H9 (cell line): ENCODE measurements around the gene ZDHHC15. TPM values are rescaled to one million over a fixed set of nuclear protein-coding genes. Genes with fewer than 3 reads are reported as not detected.
"Not testable (repeated sequence)": the region's sequence is repeated elsewhere in the genome, so short reads cannot be mapped to it uniquely, and the experiment has no call there.

Source experiments
- DNase-seq: peaks from one replicate; pipeline ENCODE4 v3.0.0-alpha.2; 2017
- H2AFZ ChIP-seq: one replicate; pipeline ENCODE4 v1.6.1; 2013; ENCODE audit warnings: mild to moderate bottlenecking, low read length, control low read depth, moderate library complexity
- H2AK5ac ChIP-seq: 2 replicates; pipeline ENCODE4 v1.6.1; 2013; ENCODE audit warnings: low read length, control low read depth, mixed read lengths; ENCODE audit not compliant: insufficient read length
- H2BK120ac ChIP-seq: one replicate; pipeline ENCODE4 v1.6.1; 2013; ENCODE audit warnings: low read depth, mild to moderate bottlenecking, low read length, control low read depth, inconsistent platforms; ENCODE audit not compliant: poor library complexity, severe bottlenecking
- H2BK12ac ChIP-seq: 2 replicates; pipeline ENCODE4 v1.6.1; 2013; ENCODE audit warnings: low read length, control low read depth, mixed read lengths, low read depth; ENCODE audit not compliant: insufficient read length
- H2BK15ac ChIP-seq: 2 replicates; pipeline ENCODE4 v1.6.1; 2013; ENCODE audit warnings: low read depth, low read length, control low read depth
- H2BK20ac ChIP-seq: one replicate; pipeline ENCODE4 v1.6.1; 2013; ENCODE audit warnings: low read depth, mild to moderate bottlenecking, low read length, control low read depth, inconsistent platforms; ENCODE audit not compliant: poor library complexity, severe bottlenecking
- H2BK5ac ChIP-seq: 2 replicates; pipeline ENCODE4 v1.6.1; 2013; ENCODE audit warnings: low read length, control low read depth, mixed read lengths; ENCODE audit not compliant: insufficient read length
- H3K14ac ChIP-seq: 2 replicates; pipeline ENCODE4 v1.6.1; 2013; ENCODE audit warnings: low read length, control low read depth; ENCODE audit not compliant: insufficient read depth
- H3K18ac ChIP-seq: 2 replicates; pipeline ENCODE4 v1.6.1; 2013; ENCODE audit warnings: low read depth, mild to moderate bottlenecking, mixed read lengths, low read length, control low read depth; ENCODE audit not compliant: insufficient read length
- H3K23ac ChIP-seq: 2 replicates; pipeline ENCODE4 v1.6.1; 2013; ENCODE audit warnings: low read length, control low read depth, mixed read lengths, low read depth; ENCODE audit not compliant: insufficient read length
- H3K23me2 ChIP-seq: 2 replicates; pipeline ENCODE4 v1.6.1; 2013; ENCODE audit warnings: low read depth, mild to moderate bottlenecking, mixed read lengths, low read length, control low read depth; ENCODE audit not compliant: insufficient read length, poor library complexity, severe bottlenecking
- H3K27ac ChIP-seq: 2 replicates; pipeline ENCODE4 v1.5.1; 2013; ENCODE audit warnings: low read length, control low read depth, mixed read lengths, low read depth; ENCODE audit not compliant: insufficient read length
- H3K27me3 ChIP-seq: 2 replicates; pipeline ENCODE4 v1.6.1; 2013; ENCODE audit warnings: low read length, control low read depth, inconsistent platforms; ENCODE audit not compliant: insufficient read depth
- H3K4ac ChIP-seq: 2 replicates; pipeline ENCODE4 v1.6.1; 2013; ENCODE audit warnings: low read depth, mild to moderate bottlenecking, control low read depth, inconsistent platforms, low read length, moderate library complexity
- H3K4me1 ChIP-seq: 2 replicates; pipeline ENCODE4 v1.6.1; 2013; ENCODE audit warnings: low read length, control low read depth, inconsistent platforms; ENCODE audit not compliant: insufficient read depth
- H3K4me2 ChIP-seq: 2 replicates; pipeline ENCODE4 v1.6.1; 2013; ENCODE audit warnings: low read length, control low read depth, mixed read lengths; ENCODE audit not compliant: insufficient read length, insufficient read depth
- H3K56ac ChIP-seq: 2 replicates; pipeline ENCODE4 v1.6.1; 2013; ENCODE audit warnings: low read depth, mild to moderate bottlenecking, mixed read lengths, low read length, control low read depth; ENCODE audit not compliant: insufficient read length
- H3K79me1 ChIP-seq: 2 replicates; pipeline ENCODE4 v1.6.1; 2013; ENCODE audit warnings: low read depth, mild to moderate bottlenecking, moderate library complexity, low read length, control low read depth, inconsistent platforms; ENCODE audit not compliant: insufficient read depth, poor library complexity, severe bottlenecking
- H3K79me2 ChIP-seq: 2 replicates; pipeline ENCODE4 v1.6.1; 2013; ENCODE audit warnings: low read length, control low read depth, inconsistent platforms; ENCODE audit not compliant: insufficient read depth
- H3K9ac ChIP-seq: 2 replicates; pipeline ENCODE4 v1.6.1; 2013; ENCODE audit warnings: low read length, control low read depth, mixed read lengths; ENCODE audit not compliant: insufficient read length; ENCODE audit errors: extremely low read depth
- H3K9me3 ChIP-seq: one replicate; pipeline ENCODE4 v1.6.1; 2013; ENCODE audit warnings: low read depth, low read length, inconsistent platforms; ENCODE audit not compliant: control insufficient read depth
- H3T11ph ChIP-seq: one replicate; pipeline ENCODE4 v1.6.1; 2013; ENCODE audit warnings: mild to moderate bottlenecking, low read length, control low read depth, inconsistent platforms
- H4K20me1 ChIP-seq: one replicate; pipeline ENCODE4 v1.6.1; 2013; ENCODE audit not compliant: control insufficient read depth, insufficient read length, insufficient read depth
- H4K5ac ChIP-seq: 2 replicates; pipeline ENCODE4 v1.6.1; 2013; ENCODE audit warnings: low read depth, mild to moderate bottlenecking, mixed read lengths, low read length, control low read depth; ENCODE audit not compliant: insufficient read length
- H4K8ac ChIP-seq: replicated peaks from 2 replicates; pipeline ENCODE4 v1.6.1; 2013; ENCODE audit warnings: low read length, control low read depth, mixed read lengths, low read depth; ENCODE audit not compliant: insufficient read length
- H4K91ac ChIP-seq: 2 replicates; pipeline ENCODE4 v1.6.1; 2013; ENCODE audit warnings: low read depth, mild to moderate bottlenecking, moderate library complexity, mixed read lengths, low read length, control low read depth; ENCODE audit not compliant: insufficient read length
- H3K27ac Mint-ChIP-seq, 3 experiments: 2 replicates in 2 of 3; 3 replicates in 1 of 3; pipeline ENCODE4 v1.8.0; 2020 to 2021; ENCODE audit warnings: mixed read lengths in 3 of 3, mild to moderate bottlenecking in 1 of 3, moderate library complexity in 1 of 3
- H3K27me3 Mint-ChIP-seq: 2 replicates; pipeline ENCODE4 v1.8.0; 2021; ENCODE audit warnings: low read depth, mild to moderate bottlenecking, moderate library complexity, mixed read lengths
- H3K36me3 Mint-ChIP-seq, 3 experiments: 2 replicates in 2 of 3; 3 replicates in 1 of 3; pipeline ENCODE4 v1.8.0; 2020 to 2021; ENCODE audit warnings: low read depth in 3 of 3, mixed read lengths in 3 of 3; ENCODE audit not compliant: insufficient read depth in 1 of 3
- H3K4me1 Mint-ChIP-seq, 2 experiments: 2 replicates each; pipeline ENCODE4 v1.8.0; 2020; ENCODE audit warnings: mixed read lengths in 2 of 2
- H3K4me3 Mint-ChIP-seq, 2 experiments: 2 replicates in 1 of 2; 3 replicates in 1 of 2; pipeline ENCODE4 v1.8.0; 2020 to 2021; ENCODE audit warnings: mild to moderate bottlenecking in 2 of 2, mixed read lengths in 2 of 2, moderate library complexity in 1 of 2
- H3K9me3 Mint-ChIP-seq, 2 experiments: 2 replicates in 1 of 2; 3 replicates in 1 of 2; pipeline ENCODE4 v1.8.0; 2020; ENCODE audit warnings: mild to moderate bottlenecking in 2 of 2, mixed read lengths in 2 of 2, moderate library complexity in 1 of 2
- total RNA-seq: library from RNA; stranded (reverse); gene quantifications from 2 replicates; pipeline ENCODE4 v1.2.1, GENCODE V29; 2021
- TF ChIP-seq, protein P1 (sequence below): fragments of 200-600 bp; sonication (generic); conservative IDR thresholded peaks from 3 replicates; pipeline ENCODE4 v1.8.0; 2021; ENCODE audit warnings: antibody characterized with exemption, mild to moderate bottlenecking

Gene ZDHHC15
- total RNA-seq, 1 experiment from 2014 or later, result 2.7 TPM

DNA sequence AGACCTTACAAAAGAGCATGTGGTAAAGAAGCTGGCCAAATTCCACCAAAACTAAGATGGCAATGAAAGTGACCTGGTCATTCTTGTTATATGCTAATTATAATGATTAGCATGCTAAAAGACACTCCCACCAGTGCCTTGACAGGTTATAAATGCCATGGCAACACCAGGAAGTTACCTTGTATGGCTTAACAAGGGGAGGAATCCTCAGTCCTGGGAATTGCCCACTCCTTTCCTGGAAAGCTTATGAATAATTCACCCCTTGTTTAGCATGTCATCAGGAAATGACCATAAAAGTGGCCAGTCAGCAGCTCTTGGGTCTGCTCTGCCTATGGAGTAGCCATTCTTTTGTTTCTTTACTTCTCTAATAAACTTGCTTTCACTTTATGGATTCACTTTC is 161.0 kb downstream of the ZDHHC15 start:
- H3K36me3 Mint-ChIP-seq, result peaks cover 21 to 26% (median 23%) of the 10 kb centered on the region in 3 experiments
- no peak overlapping the region for H2BK5ac ChIP-seq
- no peak overlapping the region for H3K27ac Mint-ChIP-seq
- H2BK120ac ChIP-seq, result no peak overlapping the region
- H3K14ac ChIP-seq, result no peak overlapping the region
- no peak overlapping the region for H2AFZ ChIP-seq
- H3K9ac ChIP-seq, result no peak overlapping the region
- no peak overlapping the region for H4K8ac ChIP-seq
- H4K91ac ChIP-seq, result no peak overlapping the region
- no peak overlapping the region for H3K4me3 Mint-ChIP-seq
- no peak overlapping the region for H2BK20ac ChIP-seq
- H4K20me1 ChIP-seq, result no peaks in the 10 kb centered on the region
- H4K5ac ChIP-seq, result no peak overlapping the region
- peaks cover 0 to 3% of the 10 kb centered on the region in 2 experiments; a peak in 2 of 4 replicates for H3K4me1 Mint-ChIP-seq
- H3T11ph ChIP-seq, result no peak overlapping the region
- peaks cover 26% of the 10 kb centered on the region for H3K9me3 ChIP-seq
- H3K27me3 ChIP-seq, result no peaks in the 10 kb centered on the region
- H3K27ac ChIP-seq, result no peak overlapping the region
- H3K23me2 ChIP-seq, result no peaks in the 10 kb centered on the region
- no peak overlapping the region for H3K18ac ChIP-seq
- H2AK5ac ChIP-seq, result no peak overlapping the region
- TF ChIP-seq, protein P1, sequence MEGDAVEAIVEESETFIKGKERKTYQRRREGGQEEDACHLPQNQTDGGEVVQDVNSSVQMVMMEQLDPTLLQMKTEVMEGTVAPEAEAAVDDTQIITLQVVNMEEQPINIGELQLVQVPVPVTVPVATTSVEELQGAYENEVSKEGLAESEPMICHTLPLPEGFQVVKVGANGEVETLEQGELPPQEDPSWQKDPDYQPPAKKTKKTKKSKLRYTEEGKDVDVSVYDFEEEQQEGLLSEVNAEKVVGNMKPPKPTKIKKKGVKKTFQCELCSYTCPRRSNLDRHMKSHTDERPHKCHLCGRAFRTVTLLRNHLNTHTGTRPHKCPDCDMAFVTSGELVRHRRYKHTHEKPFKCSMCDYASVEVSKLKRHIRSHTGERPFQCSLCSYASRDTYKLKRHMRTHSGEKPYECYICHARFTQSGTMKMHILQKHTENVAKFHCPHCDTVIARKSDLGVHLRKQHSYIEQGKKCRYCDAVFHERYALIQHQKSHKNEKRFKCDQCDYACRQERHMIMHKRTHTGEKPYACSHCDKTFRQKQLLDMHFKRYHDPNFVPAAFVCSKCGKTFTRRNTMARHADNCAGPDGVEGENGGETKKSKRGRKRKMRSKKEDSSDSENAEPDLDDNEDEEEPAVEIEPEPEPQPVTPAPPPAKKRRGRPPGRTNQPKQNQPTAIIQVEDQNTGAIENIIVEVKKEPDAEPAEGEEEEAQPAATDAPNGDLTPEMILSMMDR, result no peak
- no peak for DNase-seq
- H2BK12ac ChIP-seq, result no peak overlapping the region
- H3K4me2 ChIP-seq, result no peak overlapping the region
- no peak overlapping the region for H2BK15ac ChIP-seq
- no peaks in the 10 kb centered on the region for H3K79me2 ChIP-seq
- H3K4me1 ChIP-seq, result no peaks in the 10 kb centered on the region
- no peak overlapping the region for H3K4ac ChIP-seq
- no peaks in the 10 kb centered on the region for H3K79me1 ChIP-seq
- no peak overlapping the region for H3K23ac ChIP-seq
- H3K27me3 Mint-ChIP-seq, result no peaks in the 10 kb centered on the region
- no peak overlapping the region for H3K56ac ChIP-seq
- peaks cover 73 to 79% of the 10 kb centered on the region in 2 experiments for H3K9me3 Mint-ChIP-seq

DNA sequence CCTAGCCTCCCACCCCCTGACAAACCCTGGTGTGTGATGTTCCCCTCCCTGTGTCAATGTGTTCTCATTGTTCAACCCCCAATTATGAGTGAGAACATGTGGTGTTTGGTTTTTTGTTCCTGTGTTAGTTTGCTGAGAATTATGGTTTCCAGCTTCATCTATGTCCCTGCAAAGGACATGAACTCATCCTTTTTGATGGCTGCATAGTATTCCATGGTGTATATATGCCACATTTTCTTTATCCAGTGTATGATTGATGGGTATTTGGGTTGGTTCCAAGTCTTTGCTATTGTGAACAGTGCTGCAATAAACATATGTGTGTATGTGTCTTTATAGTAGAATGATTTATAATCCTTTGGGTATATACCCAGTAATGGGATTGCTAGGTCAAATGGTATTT is 174.2 kb downstream of the ZDHHC15 start:
- Mint-ChIP-seq H3K9me3 (peaks cover 95 to 96% of the 10 kb centered on the region in 2 experiments), H3K36me3 (peaks cover 15 to 25% (median 16%) of the 10 kb centered on the region in 3 experiments)
- H3K4me1 ChIP-seq, H3K23ac ChIP-seq, H3K79me2 ChIP-seq, DNase-seq, H3K27me3 Mint-ChIP-seq, H2BK15ac ChIP-seq, H3T11ph ChIP-seq, H3K79me1 ChIP-seq, H4K5ac ChIP-seq, H2BK120ac ChIP-seq, H3K4me1 Mint-ChIP-seq, H3K27me3 ChIP-seq, H3K27ac ChIP-seq, H3K14ac ChIP-seq, H3K4me2 ChIP-seq, H3K18ac ChIP-seq, H2AK5ac ChIP-seq, H2AFZ ChIP-seq, H3K56ac ChIP-seq, H3K27ac Mint-ChIP-seq, H4K20me1 ChIP-seq, H3K4ac ChIP-seq, H4K8ac ChIP-seq, H3K9ac ChIP-seq, H2BK20ac ChIP-seq, H2BK5ac ChIP-seq, H4K91ac ChIP-seq, H3K4me3 Mint-ChIP-seq, H2BK12ac ChIP-seq, H3K23me2 ChIP-seq: not testable (repeated sequence)
- peaks cover 12% of the 10 kb centered on the region for H3K9me3 ChIP-seq
